ENCODE measurements around the gene ACAN.

DNA sequence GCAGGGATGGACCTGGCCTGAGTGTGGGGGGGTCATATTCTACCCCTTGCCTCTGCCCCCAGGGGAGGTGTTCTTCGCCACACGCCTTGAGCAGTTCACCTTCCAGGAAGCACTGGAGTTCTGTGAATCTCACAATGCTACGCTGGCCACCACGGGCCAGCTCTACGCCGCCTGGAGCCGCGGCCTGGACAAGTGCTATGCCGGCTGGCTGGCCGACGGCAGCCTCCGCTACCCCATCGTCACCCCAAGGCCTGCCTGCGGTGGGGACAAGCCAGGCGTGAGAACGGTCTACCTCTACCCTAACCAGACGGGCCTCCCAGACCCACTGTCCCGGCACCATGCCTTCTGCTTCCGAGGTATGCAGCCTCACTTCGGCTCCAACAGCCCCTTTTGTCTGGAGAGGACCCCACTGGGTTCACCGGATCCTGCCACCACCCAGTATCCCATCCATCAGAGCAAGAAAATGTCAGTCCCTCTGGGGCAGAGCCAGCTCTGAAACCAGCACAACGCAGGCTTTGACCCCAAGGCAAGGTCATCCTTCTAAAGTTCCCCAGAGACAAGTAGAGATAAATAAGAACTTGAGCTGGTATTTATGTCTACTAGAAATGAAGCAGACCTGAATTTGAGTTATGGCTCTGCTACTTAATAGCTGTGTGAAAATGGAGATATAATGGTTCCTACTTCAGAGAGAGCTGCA is 46.3 kb downstream of the ACAN start:
- TF ChIP-seq, protein P1, sequence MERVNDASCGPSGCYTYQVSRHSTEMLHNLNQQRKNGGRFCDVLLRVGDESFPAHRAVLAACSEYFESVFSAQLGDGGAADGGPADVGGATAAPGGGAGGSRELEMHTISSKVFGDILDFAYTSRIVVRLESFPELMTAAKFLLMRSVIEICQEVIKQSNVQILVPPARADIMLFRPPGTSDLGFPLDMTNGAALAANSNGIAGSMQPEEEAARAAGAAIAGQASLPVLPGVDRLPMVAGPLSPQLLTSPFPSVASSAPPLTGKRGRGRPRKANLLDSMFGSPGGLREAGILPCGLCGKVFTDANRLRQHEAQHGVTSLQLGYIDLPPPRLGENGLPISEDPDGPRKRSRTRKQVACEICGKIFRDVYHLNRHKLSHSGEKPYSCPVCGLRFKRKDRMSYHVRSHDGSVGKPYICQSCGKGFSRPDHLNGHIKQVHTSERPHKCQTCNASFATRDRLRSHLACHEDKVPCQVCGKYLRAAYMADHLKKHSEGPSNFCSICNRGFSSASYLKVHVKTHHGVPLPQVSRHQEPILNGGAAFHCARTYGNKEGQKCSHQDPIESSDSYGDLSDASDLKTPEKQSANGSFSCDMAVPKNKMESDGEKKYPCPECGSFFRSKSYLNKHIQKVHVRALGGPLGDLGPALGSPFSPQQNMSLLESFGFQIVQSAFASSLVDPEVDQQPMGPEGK (CRISPR knock-in tag; IDR thresholded peaks at IDR 0.05; ENCODE audit: borderline replicate concordance): no peak
- TF ChIP-seq ARNTL (CRISPR knock-in tag; IDR thresholded peaks at IDR 0.05; ENCODE audit: borderline replicate concordance, low read depth): no peak
- no peak for TF ChIP-seq ESRRG (CRISPR knock-in tag; IDR thresholded peaks at IDR 0.05)
- TF ChIP-seq RARB (CRISPR knock-in tag; IDR thresholded peaks at IDR 0.05): no peak
- TF ChIP-seq ZNF565 (CRISPR knock-in tag; conservative IDR thresholded peaks at IDR 0.05; ENCODE audit: low read depth): no peak
- TF ChIP-seq ZC3H10 (CRISPR knock-in tag; IDR thresholded peaks at IDR 0.05): no peak
- TF ChIP-seq, protein P2, sequence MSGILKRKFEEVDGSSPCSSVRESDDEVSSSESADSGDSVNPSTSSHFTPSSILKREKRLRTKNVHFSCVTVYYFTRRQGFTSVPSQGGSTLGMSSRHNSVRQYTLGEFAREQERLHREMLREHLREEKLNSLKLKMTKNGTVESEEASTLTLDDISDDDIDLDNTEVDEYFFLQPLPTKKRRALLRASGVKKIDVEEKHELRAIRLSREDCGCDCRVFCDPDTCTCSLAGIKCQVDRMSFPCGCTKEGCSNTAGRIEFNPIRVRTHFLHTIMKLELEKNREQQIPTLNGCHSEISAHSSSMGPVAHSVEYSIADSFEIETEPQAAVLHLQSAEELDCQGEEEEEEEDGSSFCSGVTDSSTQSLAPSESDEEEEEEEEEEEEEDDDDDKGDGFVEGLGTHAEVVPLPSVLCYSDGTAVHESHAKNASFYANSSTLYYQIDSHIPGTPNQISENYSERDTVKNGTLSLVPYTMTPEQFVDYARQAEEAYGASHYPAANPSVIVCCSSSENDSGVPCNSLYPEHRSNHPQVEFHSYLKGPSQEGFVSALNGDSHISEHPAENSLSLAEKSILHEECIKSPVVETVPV (CRISPR knock-in tag; IDR thresholded peaks at IDR 0.05): no peak
- TF ChIP-seq BACH2 (CRISPR knock-in tag; IDR thresholded peaks at IDR 0.05; ENCODE audit: borderline replicate concordance): no peak
- TF ChIP-seq PPARA (CRISPR knock-in tag; IDR thresholded peaks at IDR 0.05; ENCODE audit: borderline replicate concordance): no peak
- TF ChIP-seq, protein P3, sequence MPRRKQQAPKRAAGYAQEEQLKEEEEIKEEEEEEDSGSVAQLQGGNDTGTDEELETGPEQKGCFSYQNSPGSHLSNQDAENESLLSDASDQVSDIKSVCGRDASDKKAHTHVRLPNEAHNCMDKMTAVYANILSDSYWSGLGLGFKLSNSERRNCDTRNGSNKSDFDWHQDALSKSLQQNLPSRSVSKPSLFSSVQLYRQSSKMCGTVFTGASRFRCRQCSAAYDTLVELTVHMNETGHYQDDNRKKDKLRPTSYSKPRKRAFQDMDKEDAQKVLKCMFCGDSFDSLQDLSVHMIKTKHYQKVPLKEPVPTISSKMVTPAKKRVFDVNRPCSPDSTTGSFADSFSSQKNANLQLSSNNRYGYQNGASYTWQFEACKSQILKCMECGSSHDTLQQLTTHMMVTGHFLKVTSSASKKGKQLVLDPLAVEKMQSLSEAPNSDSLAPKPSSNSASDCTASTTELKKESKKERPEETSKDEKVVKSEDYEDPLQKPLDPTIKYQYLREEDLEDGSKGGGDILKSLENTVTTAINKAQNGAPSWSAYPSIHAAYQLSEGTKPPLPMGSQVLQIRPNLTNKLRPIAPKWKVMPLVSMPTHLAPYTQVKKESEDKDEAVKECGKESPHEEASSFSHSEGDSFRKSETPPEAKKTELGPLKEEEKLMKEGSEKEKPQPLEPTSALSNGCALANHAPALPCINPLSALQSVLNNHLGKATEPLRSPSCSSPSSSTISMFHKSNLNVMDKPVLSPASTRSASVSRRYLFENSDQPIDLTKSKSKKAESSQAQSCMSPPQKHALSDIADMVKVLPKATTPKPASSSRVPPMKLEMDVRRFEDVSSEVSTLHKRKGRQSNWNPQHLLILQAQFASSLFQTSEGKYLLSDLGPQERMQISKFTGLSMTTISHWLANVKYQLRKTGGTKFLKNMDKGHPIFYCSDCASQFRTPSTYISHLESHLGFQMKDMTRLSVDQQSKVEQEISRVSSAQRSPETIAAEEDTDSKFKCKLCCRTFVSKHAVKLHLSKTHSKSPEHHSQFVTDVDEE (CRISPR knock-in tag; IDR thresholded peaks at IDR 0.05): no peak
- TF ChIP-seq TCF4 (CRISPR knock-in tag; IDR thresholded peaks at IDR 0.05; ENCODE audit: borderline replicate concordance): no peak
- TF ChIP-seq ZNF70 (CRISPR knock-in tag; IDR thresholded peaks at IDR 0.05): no peak
